GM23338 (cell line): Measurements from ENCODE around the gene BNIPL. TPM values are rescaled to one million over a fixed set of nuclear protein-coding genes. Genes with fewer than 3 reads are reported as not detected.

Experiments
- ATAC-seq: fragments of 200-7000 bp; cut with Tn5 transposase; 3 replicates; pipeline ENCODE4 v1.9.1; 2020
- DNase-seq: peaks from one replicate; pipeline ENCODE4 v3.0.0-alpha.2; 2015; ENCODE audit warnings: low spot score
- H2AFZ ChIP-seq: fragments of 200-600 bp; sonication (generic); 2 replicates; pipeline ENCODE4 v1.8.0; 2016; ENCODE audit warnings: antibody characterized with exemption, mild to moderate bottlenecking, moderate library complexity
- H3F3A ChIP-seq: fragments of 200-600 bp; sonication (generic); replicated peaks from 2 replicates; pipeline ENCODE4 v1.8.0; 2017; ENCODE audit warnings: antibody characterized with exemption, mixed run types, low read depth
- H3K27ac ChIP-seq: fragments of 200-600 bp; sonication (generic); 2 replicates; pipeline ENCODE4 v1.6.1; 2016; ENCODE audit warnings: low read depth
- H3K27me3 ChIP-seq: fragments of 200-600 bp; sonication (generic); 2 replicates; pipeline ENCODE4 v1.8.0; 2016; ENCODE audit warnings: mild to moderate bottlenecking, mixed run types, moderate library complexity; ENCODE audit not compliant: insufficient read depth
- H3K36me3 ChIP-seq: fragments of 200-600 bp; sonication (generic); 2 replicates; pipeline ENCODE4 v1.8.0; 2016; ENCODE audit warnings: mild to moderate bottlenecking; ENCODE audit not compliant: insufficient read depth
- H3K4me1 ChIP-seq: fragments of 200-600 bp; sonication (generic); 2 replicates; pipeline ENCODE4 v1.8.0; 2016; ENCODE audit warnings: mild to moderate bottlenecking, moderate library complexity; ENCODE audit not compliant: insufficient read depth
- H3K4me2 ChIP-seq: fragments of 200-600 bp; sonication (generic); 2 replicates; pipeline ENCODE4 v1.7.1; 2017; ENCODE audit warnings: mixed run types
- H3K4me3 ChIP-seq: fragments of 200-600 bp; sonication (generic); 2 replicates; pipeline ENCODE4 v1.6.1; 2016; ENCODE audit warnings: mixed run types
- H3K79me2 ChIP-seq: fragments of 200-600 bp; sonication (generic); replicated peaks from 2 replicates; pipeline ENCODE4 v1.8.0; 2017; ENCODE audit warnings: mild to moderate bottlenecking; ENCODE audit not compliant: insufficient read depth
- H3K9me2 ChIP-seq: fragments of 200-600 bp; sonication (generic); 2 replicates; pipeline ENCODE4 v1.8.0; 2017; ENCODE audit not compliant: insufficient read depth
- H4K20me1 ChIP-seq: fragments of 200-600 bp; sonication (generic); replicated peaks from 2 replicates; pipeline ENCODE4 v1.8.0; 2017; ENCODE audit warnings: mild to moderate bottlenecking; ENCODE audit not compliant: insufficient read depth
- H3K27ac Mint-ChIP-seq: 2 replicates; pipeline ENCODE4 v1.8.0; 2020; ENCODE audit warnings: inconsistent platforms, mild to moderate bottlenecking, moderate library complexity, mixed read lengths
- H3K27me3 Mint-ChIP-seq: 3 replicates; pipeline ENCODE4 v1.8.0; 2022; ENCODE audit warnings: low read depth, mild to moderate bottlenecking, moderate library complexity, mixed read lengths, inconsistent platforms; ENCODE audit not compliant: insufficient read depth, poor library complexity
- H3K36me3 Mint-ChIP-seq: 3 replicates; pipeline ENCODE4 v1.8.0; 2021; ENCODE audit warnings: low read depth, mild to moderate bottlenecking, inconsistent platforms, moderate library complexity, mixed read lengths
- H3K4me1 Mint-ChIP-seq: 3 replicates; pipeline ENCODE4 v1.8.0; 2020; ENCODE audit warnings: mild to moderate bottlenecking, inconsistent platforms, mixed read lengths
- H3K4me3 Mint-ChIP-seq: 3 replicates; pipeline ENCODE4 v1.8.0; 2021; ENCODE audit warnings: moderate library complexity, mild to moderate bottlenecking, inconsistent platforms, mixed read lengths
- H3K9me3 Mint-ChIP-seq: 3 replicates; pipeline ENCODE4 v1.8.0; 2020; ENCODE audit warnings: moderate library complexity, mild to moderate bottlenecking, inconsistent platforms, mixed read lengths
- EZH2phosphoT487 ChIP-seq: fragments of 200-600 bp; sonication (generic); IDR thresholded peaks from one replicate; pipeline ENCODE4 v1.8.1; 2018; ENCODE audit warnings: antibody characterized with exemption; ENCODE audit not compliant: unreplicated experiment
- NANOG ChIP-seq: IDR thresholded peaks from 2 replicates; pipeline ENCODE4 v1.6.1; 2016; ENCODE audit warnings: antibody characterized with exemption, borderline replicate concordance
- POLR2AphosphoS5 ChIP-seq: IDR thresholded peaks from 2 replicates; pipeline ENCODE4 v1.6.1; 2016; ENCODE audit warnings: antibody characterized with exemption, low read depth
- STAT1 ChIP-seq: IDR thresholded peaks from one replicate; pipeline ENCODE4 v1.6.1; 2016; ENCODE audit warnings: antibody characterized with exemption; ENCODE audit not compliant: unreplicated experiment
- ZNF331 ChIP-seq: fragments of 250-450 bp; sonication (Bioruptor Pico); IDR thresholded peaks from 2 replicates; pipeline ENCODE4 v1.5.0; 2020; ENCODE audit warnings: low read depth, mild to moderate bottlenecking, moderate library complexity
- polyA plus RNA-seq: library from polyadenylated mRNA; unstranded; fragments of >200 nt; fragmentation: Nextera tagmentation; extraction: Ambion mirVana; gene quantifications from 2 replicates; pipeline ENCODE4 v1.2.1, GENCODE V29; 2016
- total RNA-seq: library from RNA; depleted of rRNA; stranded (reverse); fragments of >200 nt; shearing (Covaris generic); gene quantifications from 2 replicates; pipeline ENCODE4 v1.2.3, GENCODE V29; 2014
- TF ChIP-seq, protein P1 (sequence below): IDR thresholded peaks from one replicate; pipeline ENCODE4 v1.6.1; 2018; ENCODE audit warnings: antibody characterized with exemption; ENCODE audit not compliant: unreplicated experiment
- TF ChIP-seq, protein P2 (sequence below): IDR thresholded peaks from 2 replicates; pipeline ENCODE4 v1.6.1; 2016; ENCODE audit warnings: antibody characterized with exemption
- TF ChIP-seq, protein P3 (sequence below): fragments of 250-450 bp; sonication (Bioruptor Pico); IDR thresholded peaks from 2 replicates; pipeline ENCODE4 v1.5.0; 2020; ENCODE audit warnings: mild to moderate bottlenecking, moderate library complexity

The BNIPL gene
- total and polyA plus RNA-seq, 2 experiments from 2014 or later, result 0.91 to 1.2 TPM

DNA sequence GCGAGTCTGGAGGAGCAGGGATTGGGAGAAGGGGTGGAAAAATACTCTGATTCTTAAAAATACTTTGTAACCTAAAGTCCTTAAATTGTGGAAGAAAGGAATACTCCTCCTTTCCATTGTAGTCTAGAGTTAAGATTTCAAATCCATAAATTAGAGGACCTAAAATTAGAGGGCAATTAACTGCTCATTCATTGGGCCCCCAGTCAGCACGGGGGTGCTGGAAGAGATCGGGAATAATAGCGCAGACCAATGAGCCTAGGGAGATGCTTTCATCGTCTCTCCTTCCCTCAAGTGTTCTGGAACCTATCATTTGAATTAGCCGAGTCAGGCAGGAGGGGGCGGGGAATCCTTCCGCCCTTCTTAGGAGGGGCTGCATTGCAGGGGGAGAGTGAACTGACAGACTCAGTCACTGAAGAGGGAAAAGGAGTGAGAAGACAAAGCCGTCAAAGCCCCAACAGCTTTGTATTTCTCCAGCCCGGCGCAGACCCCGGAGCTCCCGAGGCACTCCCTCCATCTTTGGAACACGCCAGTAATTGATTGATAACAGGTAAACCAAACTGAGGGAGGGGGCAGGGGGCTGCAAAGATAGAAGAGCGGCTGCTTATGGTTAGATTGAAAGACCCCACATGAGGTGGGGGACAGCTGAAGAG is 23.7 kb downstream of the BNIPL start, which contains the start of gene MLLT11:
MLLT11 (plus strand) TSS at position 391 of the 650 bp plus-strand sequence. CDS start 6,828 bp downstream, outside the sequence.
- peak within 1 kb of the TSS; percentile 87 for H3K4me2 ChIP-seq
- peaks cover 87% of the 10 kb centered on the region for H3K79me2 ChIP-seq
- no peaks in the 10 kb centered on the region for H3K9me2 ChIP-seq
- peak within 1 kb of the TSS; percentile 72; the same call in 1 of the 2 replicates for H2AFZ ChIP-seq
- no peaks in the 10 kb centered on the region for H3K27me3 ChIP-seq
- peaks cover 8% of the 10 kb centered on the region for H3K36me3 ChIP-seq
- H3K4me1 ChIP-seq, result peaks cover 29% of the 10 kb centered on the region
- Mint-ChIP-seq H3K36me3 (peaks cover 39% of the 10 kb centered on the region), H3K4me1 (peaks cover 48% of the 10 kb centered on the region), H3K27me3 (peaks cover 19% of the 10 kb centered on the region), H3K9me3 (no peaks in the 10 kb centered on the region), H3K4me3 (peak within 1 kb of the TSS; percentile 90), H3K27ac (peak within 1 kb of the TSS; percentile 93)
- DNase-seq (peak; percentile 94), ATAC-seq (peak; percentile 68)
- TF ChIP-seq NANOG (no peak), EZH2phosphoT487 (no peak), ZNF331 (CRISPR knock-in tag) (no peak), STAT1 (no peak), POLR2AphosphoS5 (peak; percentile 79)
- TF ChIP-seq, protein P1, sequence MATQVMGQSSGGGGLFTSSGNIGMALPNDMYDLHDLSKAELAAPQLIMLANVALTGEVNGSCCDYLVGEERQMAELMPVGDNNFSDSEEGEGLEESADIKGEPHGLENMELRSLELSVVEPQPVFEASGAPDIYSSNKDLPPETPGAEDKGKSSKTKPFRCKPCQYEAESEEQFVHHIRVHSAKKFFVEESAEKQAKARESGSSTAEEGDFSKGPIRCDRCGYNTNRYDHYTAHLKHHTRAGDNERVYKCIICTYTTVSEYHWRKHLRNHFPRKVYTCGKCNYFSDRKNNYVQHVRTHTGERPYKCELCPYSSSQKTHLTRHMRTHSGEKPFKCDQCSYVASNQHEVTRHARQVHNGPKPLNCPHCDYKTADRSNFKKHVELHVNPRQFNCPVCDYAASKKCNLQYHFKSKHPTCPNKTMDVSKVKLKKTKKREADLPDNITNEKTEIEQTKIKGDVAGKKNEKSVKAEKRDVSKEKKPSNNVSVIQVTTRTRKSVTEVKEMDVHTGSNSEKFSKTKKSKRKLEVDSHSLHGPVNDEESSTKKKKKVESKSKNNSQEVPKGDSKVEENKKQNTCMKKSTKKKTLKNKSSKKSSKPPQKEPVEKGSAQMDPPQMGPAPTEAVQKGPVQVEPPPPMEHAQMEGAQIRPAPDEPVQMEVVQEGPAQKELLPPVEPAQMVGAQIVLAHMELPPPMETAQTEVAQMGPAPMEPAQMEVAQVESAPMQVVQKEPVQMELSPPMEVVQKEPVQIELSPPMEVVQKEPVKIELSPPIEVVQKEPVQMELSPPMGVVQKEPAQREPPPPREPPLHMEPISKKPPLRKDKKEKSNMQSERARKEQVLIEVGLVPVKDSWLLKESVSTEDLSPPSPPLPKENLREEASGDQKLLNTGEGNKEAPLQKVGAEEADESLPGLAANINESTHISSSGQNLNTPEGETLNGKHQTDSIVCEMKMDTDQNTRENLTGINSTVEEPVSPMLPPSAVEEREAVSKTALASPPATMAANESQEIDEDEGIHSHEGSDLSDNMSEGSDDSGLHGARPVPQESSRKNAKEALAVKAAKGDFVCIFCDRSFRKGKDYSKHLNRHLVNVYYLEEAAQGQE, result no peak
- TF ChIP-seq, protein P2, sequence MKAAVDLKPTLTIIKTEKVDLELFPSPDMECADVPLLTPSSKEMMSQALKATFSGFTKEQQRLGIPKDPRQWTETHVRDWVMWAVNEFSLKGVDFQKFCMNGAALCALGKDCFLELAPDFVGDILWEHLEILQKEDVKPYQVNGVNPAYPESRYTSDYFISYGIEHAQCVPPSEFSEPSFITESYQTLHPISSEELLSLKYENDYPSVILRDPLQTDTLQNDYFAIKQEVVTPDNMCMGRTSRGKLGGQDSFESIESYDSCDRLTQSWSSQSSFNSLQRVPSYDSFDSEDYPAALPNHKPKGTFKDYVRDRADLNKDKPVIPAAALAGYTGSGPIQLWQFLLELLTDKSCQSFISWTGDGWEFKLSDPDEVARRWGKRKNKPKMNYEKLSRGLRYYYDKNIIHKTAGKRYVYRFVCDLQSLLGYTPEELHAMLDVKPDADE, result 0 out of 2 replicates have a peak, but pooled peaks have one; percentile 32
- TF ChIP-seq, protein P3, sequence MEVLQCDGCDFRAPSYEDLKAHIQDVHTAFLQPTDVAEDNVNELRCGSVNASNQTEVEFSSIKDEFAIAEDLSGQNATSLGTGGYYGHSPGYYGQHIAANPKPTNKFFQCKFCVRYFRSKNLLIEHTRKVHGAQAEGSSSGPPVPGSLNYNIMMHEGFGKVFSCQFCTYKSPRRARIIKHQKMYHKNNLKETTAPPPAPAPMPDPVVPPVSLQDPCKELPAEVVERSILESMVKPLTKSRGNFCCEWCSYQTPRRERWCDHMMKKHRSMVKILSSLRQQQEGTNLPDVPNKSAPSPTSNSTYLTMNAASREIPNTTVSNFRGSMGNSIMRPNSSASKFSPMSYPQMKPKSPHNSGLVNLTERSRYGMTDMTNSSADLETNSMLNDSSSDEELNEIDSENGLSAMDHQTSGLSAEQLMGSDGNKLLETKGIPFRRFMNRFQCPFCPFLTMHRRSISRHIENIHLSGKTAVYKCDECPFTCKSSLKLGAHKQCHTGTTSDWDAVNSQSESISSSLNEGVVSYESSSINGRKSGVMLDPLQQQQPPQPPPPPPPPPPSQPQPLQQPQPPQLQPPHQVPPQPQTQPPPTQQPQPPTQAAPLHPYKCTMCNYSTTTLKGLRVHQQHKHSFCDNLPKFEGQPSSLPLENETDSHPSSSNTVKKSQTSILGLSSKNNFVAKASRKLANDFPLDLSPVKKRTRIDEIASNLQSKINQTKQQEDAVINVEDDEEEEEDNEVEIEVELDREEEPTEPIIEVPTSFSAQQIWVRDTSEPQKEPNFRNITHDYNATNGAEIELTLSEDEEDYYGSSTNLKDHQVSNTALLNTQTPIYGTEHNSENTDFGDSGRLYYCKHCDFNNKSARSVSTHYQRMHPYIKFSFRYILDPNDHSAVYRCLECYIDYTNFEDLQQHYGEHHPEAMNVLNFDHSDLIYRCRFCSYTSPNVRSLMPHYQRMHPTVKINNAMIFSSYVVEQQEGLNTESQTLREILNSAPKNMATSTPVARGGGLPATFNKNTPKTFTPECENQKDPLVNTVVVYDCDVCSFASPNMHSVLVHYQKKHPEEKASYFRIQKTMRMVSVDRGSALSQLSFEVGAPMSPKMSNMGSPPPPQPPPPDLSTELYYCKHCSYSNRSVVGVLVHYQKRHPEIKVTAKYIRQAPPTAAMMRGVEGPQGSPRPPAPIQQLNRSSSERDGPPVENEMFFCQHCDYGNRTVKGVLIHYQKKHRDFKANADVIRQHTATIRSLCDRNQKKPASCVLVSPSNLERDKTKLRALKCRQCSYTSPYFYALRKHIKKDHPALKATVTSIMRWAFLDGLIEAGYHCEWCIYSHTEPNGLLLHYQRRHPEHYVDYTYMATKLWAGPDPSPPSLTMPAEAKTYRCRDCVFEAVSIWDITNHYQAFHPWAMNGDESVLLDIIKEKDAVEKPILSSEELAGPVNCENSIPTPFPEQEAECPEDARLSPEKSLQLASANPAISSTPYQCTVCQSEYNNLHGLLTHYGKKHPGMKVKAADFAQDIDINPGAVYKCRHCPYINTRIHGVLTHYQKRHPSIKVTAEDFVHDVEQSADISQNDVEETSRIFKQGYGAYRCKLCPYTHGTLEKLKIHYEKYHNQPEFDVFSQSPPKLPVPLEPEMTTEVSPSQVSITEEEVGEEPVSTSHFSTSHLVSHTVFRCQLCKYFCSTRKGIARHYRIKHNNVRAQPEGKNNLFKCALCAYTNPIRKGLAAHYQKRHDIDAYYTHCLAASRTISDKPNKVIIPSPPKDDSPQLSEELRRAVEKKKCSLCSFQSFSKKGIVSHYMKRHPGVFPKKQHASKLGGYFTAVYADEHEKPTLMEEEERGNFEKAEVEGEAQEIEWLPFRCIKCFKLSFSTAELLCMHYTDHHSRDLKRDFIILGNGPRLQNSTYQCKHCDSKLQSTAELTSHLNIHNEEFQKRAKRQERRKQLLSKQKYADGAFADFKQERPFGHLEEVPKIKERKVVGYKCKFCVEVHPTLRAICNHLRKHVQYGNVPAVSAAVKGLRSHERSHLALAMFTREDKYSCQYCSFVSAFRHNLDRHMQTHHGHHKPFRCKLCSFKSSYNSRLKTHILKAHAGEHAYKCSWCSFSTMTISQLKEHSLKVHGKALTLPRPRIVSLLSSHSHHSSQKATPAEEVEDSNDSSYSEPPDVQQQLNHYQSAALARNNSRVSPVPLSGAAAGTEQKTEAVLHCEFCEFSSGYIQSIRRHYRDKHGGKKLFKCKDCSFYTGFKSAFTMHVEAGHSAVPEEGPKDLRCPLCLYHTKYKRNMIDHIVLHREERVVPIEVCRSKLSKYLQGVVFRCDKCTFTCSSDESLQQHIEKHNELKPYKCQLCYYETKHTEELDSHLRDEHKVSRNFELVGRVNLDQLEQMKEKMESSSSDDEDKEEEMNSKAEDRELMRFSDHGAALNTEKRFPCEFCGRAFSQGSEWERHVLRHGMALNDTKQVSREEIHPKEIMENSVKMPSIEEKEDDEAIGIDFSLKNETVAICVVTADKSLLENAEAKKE (CRISPR knock-in tag), result no peak
- H3F3A ChIP-seq, result peaks cover 17% of the 10 kb centered on the region; the same call in 1 of the 2 replicates
- H3K27ac ChIP-seq, result peak within 1 kb of the TSS; percentile 86
- peak within 1 kb of the TSS; percentile 72 for H3K4me3 ChIP-seq
- H4K20me1 ChIP-seq, result peaks cover 19% of the 10 kb centered on the region
